ENCODE results near the gene RHEBL1.

DNA sequence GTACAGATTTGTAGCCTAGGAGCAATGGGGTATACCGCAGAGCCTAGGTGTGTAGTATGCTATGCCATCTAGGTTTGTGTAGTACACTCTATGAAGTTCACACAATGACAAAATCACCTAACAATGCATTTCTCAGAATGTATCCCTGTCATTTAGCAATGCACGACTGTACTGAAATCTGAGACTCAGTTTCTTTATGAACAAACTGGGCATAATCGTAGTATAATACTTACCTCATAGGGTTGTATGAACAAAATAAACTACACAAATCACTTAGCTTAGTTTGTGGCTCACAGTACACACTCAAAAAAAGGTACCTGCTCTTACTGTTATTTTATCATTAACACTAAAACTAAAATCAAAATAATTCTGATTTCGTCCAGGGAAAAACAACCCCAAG, 44.3 kb downstream of the RHEBL1 start:
- TF ChIP-seq, protein P1, sequence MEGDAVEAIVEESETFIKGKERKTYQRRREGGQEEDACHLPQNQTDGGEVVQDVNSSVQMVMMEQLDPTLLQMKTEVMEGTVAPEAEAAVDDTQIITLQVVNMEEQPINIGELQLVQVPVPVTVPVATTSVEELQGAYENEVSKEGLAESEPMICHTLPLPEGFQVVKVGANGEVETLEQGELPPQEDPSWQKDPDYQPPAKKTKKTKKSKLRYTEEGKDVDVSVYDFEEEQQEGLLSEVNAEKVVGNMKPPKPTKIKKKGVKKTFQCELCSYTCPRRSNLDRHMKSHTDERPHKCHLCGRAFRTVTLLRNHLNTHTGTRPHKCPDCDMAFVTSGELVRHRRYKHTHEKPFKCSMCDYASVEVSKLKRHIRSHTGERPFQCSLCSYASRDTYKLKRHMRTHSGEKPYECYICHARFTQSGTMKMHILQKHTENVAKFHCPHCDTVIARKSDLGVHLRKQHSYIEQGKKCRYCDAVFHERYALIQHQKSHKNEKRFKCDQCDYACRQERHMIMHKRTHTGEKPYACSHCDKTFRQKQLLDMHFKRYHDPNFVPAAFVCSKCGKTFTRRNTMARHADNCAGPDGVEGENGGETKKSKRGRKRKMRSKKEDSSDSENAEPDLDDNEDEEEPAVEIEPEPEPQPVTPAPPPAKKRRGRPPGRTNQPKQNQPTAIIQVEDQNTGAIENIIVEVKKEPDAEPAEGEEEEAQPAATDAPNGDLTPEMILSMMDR (IDR thresholded peaks at IDR 0.05): no peak
- TF ChIP-seq EZH2 (IDR thresholded peaks at IDR 0.05) (no peak), EZH2phosphoT487 (IDR thresholded peaks at IDR 0.05) (no peak)
